Activated CD8-positive, alpha-beta T cell treated with anti-CD3 and anti-CD28 coated beads for 36 hours (primary cell): ENCODE measurements around the gene NRN1L. TPM values are rescaled to one million over a fixed set of nuclear protein-coding genes. Genes with fewer than 3 reads are reported as not detected.
"Not testable (repeated sequence)": the region's sequence is repeated elsewhere in the genome, so short reads cannot be mapped to it uniquely, and the experiment has no call there.

Source experiments
- ATAC-seq: fragments of 200-7000 bp; cut with Tn5 transposase; one replicate; pipeline ENCODE4 v1.10.0; 2021; ENCODE audit warnings: mild to moderate bottlenecking, moderate library complexity
- CTCF ChIA-PET: fragments of 350-600 bp; sonication (Branson Sonifier 250); formaldehyde crosslinking; loops from one replicate; lab custom pipeline; 2021; ENCODE audit warnings: antibody characterized with exemption; lab: Charles Lee
- POLR2A ChIA-PET: fragments of 350-600 bp; sonication (Branson Sonifier 250); formaldehyde crosslinking; loops from one replicate; lab custom pipeline; 2021; ENCODE audit warnings: antibody characterized with exemption; lab: Charles Lee
- DNase-seq: peaks from one replicate; pipeline ENCODE4 v3.0.0-alpha.2; 2020
- H3K27ac Mint-ChIP-seq: one replicate; pipeline ENCODE4 v1.8.0; 2021; ENCODE audit warnings: mild to moderate bottlenecking, mixed read lengths
- H3K27me3 Mint-ChIP-seq: one replicate; pipeline ENCODE4 v1.8.0; 2021; ENCODE audit warnings: mixed read lengths
- H3K36me3 Mint-ChIP-seq: one replicate; pipeline ENCODE4 v1.8.0; 2021; ENCODE audit warnings: low read depth, mixed read lengths
- H3K4me1 Mint-ChIP-seq: one replicate; pipeline ENCODE4 v1.8.0; 2021; ENCODE audit warnings: low read depth, mixed read lengths
- H3K4me3 Mint-ChIP-seq: one replicate; pipeline ENCODE4 v1.8.0; 2021; ENCODE audit warnings: mild to moderate bottlenecking, moderate library complexity, mixed read lengths
- H3K9me3 Mint-ChIP-seq: one replicate; pipeline ENCODE4 v1.8.0; 2021; ENCODE audit warnings: mixed read lengths
- CTCF ChIP-seq: fragments of 200-600 bp; IDR thresholded peaks from one replicate; pipeline ENCODE4 v1.8.0; 2022; ENCODE audit warnings: antibody characterized with exemption, mild to moderate bottlenecking
- intact Hi-C: fragments of 100-400 bp; cut with micrococcal nuclease; formaldehyde crosslinking; loops from one replicate; pipeline ENCODE4 v1.10.0; 2022
- total RNA-seq, 2 experiments: library from RNA; stranded (reverse); gene quantifications; one replicate each; pipeline ENCODE4 v1.2.3, GENCODE V29; 2021

NRN1L gene
- total RNA-seq, 2 experiments from 2014 or later = 0.83 TPM; not detected in 1

GRCh38 chr16:67910158-67910557, 25.5 kb downstream of the NRN1L start:
- DNase-seq = peak; percentile 72
- POLR2A ChIA-PET = interaction anchor here (0.6 to 1.6 kb wide), 4 partner anchors 14 to 106 kb away, joined by 3 to 4 read pairs (median 4); partner anchors contain the start of gene DPEP2NB

GRCh38 chr16:67914758-67915495, 30.2 kb downstream of the NRN1L start:
- H3K4me3 Mint-ChIP-seq = no peak overlapping the region
- ChIA-PET POLR2A (interaction anchor here (1.2 to 1.4 kb wide), 2 partner anchors 10 to 306 kb away, joined by 3 to 6 read pairs; no protein-coding TSS in a partner anchor), CTCF (interaction anchor here (0.9 to 2.9 kb wide), 5 partner anchors 27 to 98 kb away, joined by 3 to 11 read pairs (median 5); partner anchors contain the start of gene NRN1L)
- TF ChIP-seq CTCF = no peak
- no peak overlapping the region for H3K27ac Mint-ChIP-seq
- H3K36me3 Mint-ChIP-seq = peaks cover 3% of the 10 kb centered on the region
- no peak for DNase-seq
- intact Hi-C loops = no loop called here
- H3K27me3 Mint-ChIP-seq = no peaks in the 10 kb centered on the region
- H3K4me1 Mint-ChIP-seq = peaks cover 26% of the 10 kb centered on the region
- no peaks in the 10 kb centered on the region for H3K9me3 Mint-ChIP-seq
- ATAC-seq = no peak

More at GRCh38 chr16:67910158-67910557, 25.5 kb downstream of the NRN1L start:
- peak overlapping the region; percentile 34 for H3K27ac Mint-ChIP-seq
- no peak for TF ChIP-seq CTCF
- intact Hi-C loops = no loop called here
- H3K4me1 Mint-ChIP-seq = peaks cover 22% of the 10 kb centered on the region
- H3K36me3 Mint-ChIP-seq = peaks cover 2% of the 10 kb centered on the region
- no peaks in the 10 kb centered on the region for H3K27me3 Mint-ChIP-seq
- CTCF ChIA-PET = interaction anchor here (0.7 to 2.1 kb wide), 6 partner anchors 19 to 558 kb away, joined by 3 to 18 read pairs (median 4); partner anchors contain the start of gene NRN1L
- no peaks in the 10 kb centered on the region for H3K9me3 Mint-ChIP-seq
- ATAC-seq = peak; percentile 99
- H3K4me3 Mint-ChIP-seq = no peak overlapping the region

GRCh38 chr16:67915496-67915769, 30.7 kb downstream of the NRN1L start:
- DNase-seq, ATAC-seq, H3K4me3 Mint-ChIP-seq, H3K27ac Mint-ChIP-seq, H3K9me3 Mint-ChIP-seq, H3K27me3 Mint-ChIP-seq, H3K36me3 Mint-ChIP-seq, intact Hi-C loops: not testable (repeated sequence)
- ChIA-PET POLR2A (interaction anchor here (1.2 to 1.4 kb wide), 2 partner anchors 9 to 307 kb away, joined by 3 to 6 read pairs; no protein-coding TSS in a partner anchor), CTCF (interaction anchor here (1.8 kb wide), 1 partner anchor 31 kb away, joined by 8 read pairs; no protein-coding TSS in a partner anchor)
- peaks cover 21% of the 10 kb centered on the region for H3K4me1 Mint-ChIP-seq

GRCh38 chr16:67915831-67916723, 31.4 kb downstream of the NRN1L start:
- DNase-seq (no peak), ATAC-seq (no peak)
- Mint-ChIP-seq H3K27me3 (no peaks in the 10 kb centered on the region), H3K4me1 (peaks cover 20% of the 10 kb centered on the region), H3K4me3 (no peak overlapping the region), H3K9me3 (no peaks in the 10 kb centered on the region), H3K27ac (peak overlapping the region; percentile 25), H3K36me3 (peaks cover 2% of the 10 kb centered on the region)
- POLR2A ChIA-PET = interaction anchor here (1.2 to 1.4 kb wide), 2 partner anchors 9 to 307 kb away, joined by 3 to 6 read pairs; no protein-coding TSS in a partner anchor
- intact Hi-C loops = no loop called here
- no peak for TF ChIP-seq CTCF
- CTCF ChIA-PET = interaction anchor here (1.8 kb wide), 1 partner anchor 32 kb away, joined by 8 read pairs; no protein-coding TSS in a partner anchor
